Stimulated activated naive B cell treated with anti-CD40 and anti-IgM and Interleukin-4, amounts not matched to agents 10 μg/mL and 1 μg/mL and 100 μg/mL, for 72 hours (primary cell): Measurements from ENCODE around the gene DLGAP3.

Source experiments
- ATAC-seq, 2 donors: fragments of 150-1000 bp; cut with Tn5 transposase; replicated peaks; 2 replicates each; pipeline ENCODE4 v1.10.0; 2021; ENCODE audit warnings: moderate library complexity in 1 of 2
- DNase-seq: peaks from one replicate; pipeline ENCODE4 v3.0.0; 2021
- H3K27ac Mint-ChIP-seq: one replicate; pipeline ENCODE4 v1.8.0; 2022; ENCODE audit warnings: mild to moderate bottlenecking, mixed read lengths
- H3K27me3 Mint-ChIP-seq, 2 donors: one replicate each; pipeline ENCODE4 v1.8.0; 2022; ENCODE audit warnings: mixed read lengths in 2 of 2
- H3K36me3 Mint-ChIP-seq, 2 donors: one replicate each; pipeline ENCODE4 v1.8.0; 2022; ENCODE audit warnings: mixed read lengths in 2 of 2, mild to moderate bottlenecking in 1 of 2
- H3K4me1 Mint-ChIP-seq, 2 donors: one replicate each; pipeline ENCODE4 v1.8.0; 2022; ENCODE audit warnings: mixed read lengths in 2 of 2, mild to moderate bottlenecking in 1 of 2
- H3K4me3 Mint-ChIP-seq, 2 donors: one replicate each; pipeline ENCODE4 v1.8.0; 2022; ENCODE audit warnings: mild to moderate bottlenecking in 2 of 2, mixed read lengths in 2 of 2, moderate library complexity in 1 of 2
- H3K9me3 Mint-ChIP-seq, 2 donors: one replicate each; pipeline ENCODE4 v1.8.0; 2022; ENCODE audit warnings: mixed read lengths in 2 of 2, mild to moderate bottlenecking in 1 of 2

Gene DLGAP3

GRCh38 chr1:34923490-34923889 is 6.0 kb downstream of the DLGAP3 start:
- Mint-ChIP-seq H3K4me3 (no peak overlapping the region), H3K36me3 (no peaks in the 10 kb centered on the region), H3K27ac (no peak overlapping the region), H3K4me1 (peaks cover 42 to 61% of the 10 kb centered on the region in 2 donors), H3K9me3 (peaks cover 0 to 1% of the 10 kb centered on the region in 2 donors), H3K27me3 (peaks cover 15 to 16% of the 10 kb centered on the region in 2 donors)
- DNase-seq: no peak
- no peak for ATAC-seq

- Mint-ChIP-seq H3K27ac (peak overlapping the region; percentile 68), H3K4me3 (peak overlapping the region; percentile 10 to 66), H3K27me3 (peaks cover 0 to 3% of the 10 kb centered on the region in 2 donors), H3K9me3 (no peaks in the 10 kb centered on the region), H3K36me3 (no peaks in the 10 kb centered on the region), H3K4me1 (peaks cover 25 to 30% of the 10 kb centered on the region in 2 donors)
- DNase-seq (peak; percentile 56), ATAC-seq (peak; percentile 86 to 88)
Observed at GRCh38 chr1:34918977-34919561, 10.4 kb downstream of the DLGAP3 start.

GRCh38 chr1:34918386-34918976 is 11.0 kb downstream of the DLGAP3 start:
- no peak for DNase-seq
- H3K27me3 Mint-ChIP-seq: no peaks in the 10 kb centered on the region
- peak in 1 of 2 donors; percentile 39 for ATAC-seq
- no peaks in the 10 kb centered on the region for H3K36me3 Mint-ChIP-seq
- peaks cover 21 to 26% of the 10 kb centered on the region in 2 donors for H3K4me1 Mint-ChIP-seq
- H3K4me3 Mint-ChIP-seq: peak overlapping the region; percentile 5 to 66
- H3K9me3 Mint-ChIP-seq: no peaks in the 10 kb centered on the region
- no peak overlapping the region for H3K27ac Mint-ChIP-seq

- H3K27ac Mint-ChIP-seq: no peak overlapping the region
- H3K4me3 Mint-ChIP-seq: no peak overlapping the region
- H3K4me1 Mint-ChIP-seq: peaks cover 20 to 26% of the 10 kb centered on the region in 2 donors
- DNase-seq (no peak), ATAC-seq (no peak)
- no peaks in the 10 kb centered on the region for H3K9me3 Mint-ChIP-seq
- peaks cover 0 to 5% of the 10 kb centered on the region in 2 donors for H3K27me3 Mint-ChIP-seq
- no peaks in the 10 kb centered on the region for H3K36me3 Mint-ChIP-seq
Observed at GRCh38 chr1:34917017-34917416, 12.4 kb downstream of the DLGAP3 start.

- Mint-ChIP-seq H3K27me3 (peaks cover 0 to 5% of the 10 kb centered on the region in 2 donors), H3K4me1 (peaks cover 17 to 26% of the 10 kb centered on the region in 2 donors), H3K9me3 (no peaks in the 10 kb centered on the region), H3K36me3 (no peaks in the 10 kb centered on the region), H3K4me3 (no peak overlapping the region), H3K27ac (no peak overlapping the region)
- DNase-seq (no peak), ATAC-seq (no peak)
Observed at GRCh38 chr1:34916104-34916503, 13.3 kb downstream of the DLGAP3 start.

GRCh38 chr1:34915521-34915920 is 13.9 kb downstream of the DLGAP3 start:
- no peak overlapping the region for H3K4me3 Mint-ChIP-seq
- no peaks in the 10 kb centered on the region for H3K36me3 Mint-ChIP-seq
- ATAC-seq: no peak
- peaks cover 16 to 25% of the 10 kb centered on the region in 2 donors for H3K4me1 Mint-ChIP-seq
- no peaks in the 10 kb centered on the region for H3K9me3 Mint-ChIP-seq
- H3K27me3 Mint-ChIP-seq: peaks cover 0 to 5% of the 10 kb centered on the region in 2 donors
- H3K27ac Mint-ChIP-seq: no peak overlapping the region
- DNase-seq: no peak

- Mint-ChIP-seq H3K4me3 (no peak overlapping the region), H3K27me3 (peaks cover 0 to 5% of the 10 kb centered on the region in 2 donors), H3K27ac (no peak overlapping the region), H3K4me1 (peaks cover 12 to 19% of the 10 kb centered on the region in 2 donors), H3K9me3 (no peaks in the 10 kb centered on the region), H3K36me3 (no peaks in the 10 kb centered on the region)
- DNase-seq: no peak
- ATAC-seq: no peak
Observed at GRCh38 chr1:34914958-34915357, 14.5 kb downstream of the DLGAP3 start.

GRCh38 chr1:34911465-34911864 is 18.0 kb downstream of the DLGAP3 start:
- peaks cover 0 to 3% of the 10 kb centered on the region in 2 donors for H3K36me3 Mint-ChIP-seq
- H3K27ac Mint-ChIP-seq: no peak overlapping the region
- DNase-seq: no peak
- no peak for ATAC-seq
- H3K9me3 Mint-ChIP-seq: no peaks in the 10 kb centered on the region
- no peak overlapping the region for H3K4me3 Mint-ChIP-seq
- H3K4me1 Mint-ChIP-seq: no peaks in the 10 kb centered on the region
- H3K27me3 Mint-ChIP-seq: peaks cover 0 to 5% of the 10 kb centered on the region in 2 donors

- H3K4me1 Mint-ChIP-seq: no peaks in the 10 kb centered on the region
- no peak overlapping the region for H3K27ac Mint-ChIP-seq
- DNase-seq (no peak), ATAC-seq (no peak)
- H3K9me3 Mint-ChIP-seq: no peaks in the 10 kb centered on the region
- no peak overlapping the region for H3K4me3 Mint-ChIP-seq
- H3K36me3 Mint-ChIP-seq: peaks cover 0 to 3% of the 10 kb centered on the region in 2 donors
- peaks cover 0 to 5% of the 10 kb centered on the region in 2 donors for H3K27me3 Mint-ChIP-seq
Observed at GRCh38 chr1:34910425-34910824, 19.0 kb downstream of the DLGAP3 start.

GRCh38 chr1:34908369-34908768 is 21.1 kb downstream of the DLGAP3 start:
- DNase-seq (no peak), ATAC-seq (no peak)
- Mint-ChIP-seq H3K27ac (no peak overlapping the region), H3K4me1 (no peaks in the 10 kb centered on the region), H3K36me3 (peaks cover 3% of the 10 kb centered on the region in 2 donors), H3K9me3 (no peaks in the 10 kb centered on the region), H3K4me3 (no peak overlapping the region), H3K27me3 (peaks cover 0 to 5% of the 10 kb centered on the region in 2 donors)

GRCh38 chr1:34907487-34908090 is 21.9 kb downstream of the DLGAP3 start:
- H3K4me1 Mint-ChIP-seq: no peaks in the 10 kb centered on the region
- no peak overlapping the region for H3K27ac Mint-ChIP-seq
- H3K27me3 Mint-ChIP-seq: peaks cover 0 to 1% of the 10 kb centered on the region in 2 donors
- no peak overlapping the region for H3K4me3 Mint-ChIP-seq
- ATAC-seq (no peak), DNase-seq (no peak)
- H3K9me3 Mint-ChIP-seq: no peaks in the 10 kb centered on the region
- H3K36me3 Mint-ChIP-seq: peaks cover 3% of the 10 kb centered on the region in 2 donors

- DNase-seq (no peak), ATAC-seq (no peak)
- Mint-ChIP-seq H3K4me1 (no peaks in the 10 kb centered on the region), H3K27me3 (no peaks in the 10 kb centered on the region), H3K4me3 (no peak overlapping the region), H3K36me3 (peaks cover 3% of the 10 kb centered on the region in 2 donors), H3K9me3 (no peaks in the 10 kb centered on the region), H3K27ac (no peak overlapping the region)
Observed at GRCh38 chr1:34906756-34907155, 22.7 kb downstream of the DLGAP3 start.

- peaks cover 3% of the 10 kb centered on the region in 2 donors for H3K36me3 Mint-ChIP-seq
- peaks cover 0 to 2% of the 10 kb centered on the region in 2 donors for H3K4me1 Mint-ChIP-seq
- DNase-seq (no peak), ATAC-seq (no peak)
- no peak overlapping the region for H3K27ac Mint-ChIP-seq
- H3K9me3 Mint-ChIP-seq: no peaks in the 10 kb centered on the region
- H3K27me3 Mint-ChIP-seq: no peaks in the 10 kb centered on the region
- H3K4me3 Mint-ChIP-seq: no peak overlapping the region
Observed at GRCh38 chr1:34906222-34906621, 23.2 kb downstream of the DLGAP3 start.

- no peak for DNase-seq
- H3K36me3 Mint-ChIP-seq: peaks cover 3% of the 10 kb centered on the region in 2 donors
- no peak overlapping the region for H3K27ac Mint-ChIP-seq
- H3K4me1 Mint-ChIP-seq: peaks cover 7 to 11% of the 10 kb centered on the region in 2 donors
- no peak overlapping the region for H3K4me3 Mint-ChIP-seq
- no peak for ATAC-seq
- no peaks in the 10 kb centered on the region for H3K9me3 Mint-ChIP-seq
- no peaks in the 10 kb centered on the region for H3K27me3 Mint-ChIP-seq
Observed at GRCh38 chr1:34905098-34905459, 24.4 kb downstream of the DLGAP3 start.
